Measurements from ENCODE around the gene FLOT1. TPM values are rescaled to one million over a fixed set of nuclear protein-coding genes. Genes with fewer than 3 reads are reported as not detected.

FLOT1 gene
- total RNA-seq, 1 experiment from 2014 or later, result 116 TPM

DNA sequence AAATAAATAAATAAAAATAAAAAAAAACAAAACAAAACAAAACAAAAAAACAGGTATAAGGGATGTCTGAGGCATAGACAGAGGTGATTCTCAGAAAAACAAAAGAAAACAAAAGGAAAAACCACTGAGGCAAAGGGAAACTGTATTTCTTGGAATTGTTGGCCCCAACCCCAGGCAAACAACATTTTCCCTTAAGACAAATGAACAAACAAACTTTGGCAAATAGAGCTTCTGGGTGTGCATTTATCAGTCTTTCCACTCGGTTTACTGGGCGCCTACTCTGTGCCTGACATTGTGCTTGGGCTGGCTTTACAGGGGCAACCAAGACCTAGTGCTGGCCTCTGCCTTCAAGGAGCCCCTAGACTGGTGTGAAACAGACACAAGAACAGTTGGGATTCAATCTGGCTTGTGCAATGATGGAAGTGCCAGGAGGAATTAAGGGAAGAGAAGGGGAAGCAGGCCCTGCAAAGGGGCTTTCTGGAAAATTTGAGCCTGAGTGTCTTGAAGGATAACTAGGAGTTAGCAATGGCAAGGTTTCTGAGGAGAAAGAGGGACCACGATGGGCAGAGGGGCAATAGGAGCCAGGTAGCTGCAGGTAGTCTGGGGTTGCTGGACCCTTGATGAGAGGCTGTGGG, 35.6 kb upstream of the FLOT1 start:
- no TSS peak for BruUV-seq (replicated peaks)
- Histone ChIP-seq H3K36me3 (ENCODE audit: insufficient read depth, low read length, poor library complexity, severe bottlenecking) (no peaks in the 10 kb centered on the region), H3K9me3 (ENCODE audit: low read depth, low read length, poor library complexity, severe bottlenecking) (no peaks in the 10 kb centered on the region), H3K27me3 (replicated peaks; ENCODE audit: insufficient read depth, low read depth, low read length, poor library complexity) (no peaks in the 10 kb centered on the region), H3K27ac (ENCODE audit: low read depth, low read length, poor library complexity, severe bottlenecking) (peak overlapping the region; percentile 65), H3K4me3 (ENCODE audit: low read depth, low read length, poor library complexity, severe bottlenecking) (no peak overlapping the region), H3K4me1 (ENCODE audit: insufficient read depth, low read length, poor library complexity, severe bottlenecking) (peaks cover 44% of the 10 kb centered on the region)
- intact Hi-C loops (cut with micrococcal nuclease; ENCODE audit: unreplicated experiment), result no loop called here
- ChIA-PET CTCF (no interaction called here), POLR2A (ENCODE audit: low non-redundant PET) (no interaction called here)
- TF ChIP-seq, protein P1, sequence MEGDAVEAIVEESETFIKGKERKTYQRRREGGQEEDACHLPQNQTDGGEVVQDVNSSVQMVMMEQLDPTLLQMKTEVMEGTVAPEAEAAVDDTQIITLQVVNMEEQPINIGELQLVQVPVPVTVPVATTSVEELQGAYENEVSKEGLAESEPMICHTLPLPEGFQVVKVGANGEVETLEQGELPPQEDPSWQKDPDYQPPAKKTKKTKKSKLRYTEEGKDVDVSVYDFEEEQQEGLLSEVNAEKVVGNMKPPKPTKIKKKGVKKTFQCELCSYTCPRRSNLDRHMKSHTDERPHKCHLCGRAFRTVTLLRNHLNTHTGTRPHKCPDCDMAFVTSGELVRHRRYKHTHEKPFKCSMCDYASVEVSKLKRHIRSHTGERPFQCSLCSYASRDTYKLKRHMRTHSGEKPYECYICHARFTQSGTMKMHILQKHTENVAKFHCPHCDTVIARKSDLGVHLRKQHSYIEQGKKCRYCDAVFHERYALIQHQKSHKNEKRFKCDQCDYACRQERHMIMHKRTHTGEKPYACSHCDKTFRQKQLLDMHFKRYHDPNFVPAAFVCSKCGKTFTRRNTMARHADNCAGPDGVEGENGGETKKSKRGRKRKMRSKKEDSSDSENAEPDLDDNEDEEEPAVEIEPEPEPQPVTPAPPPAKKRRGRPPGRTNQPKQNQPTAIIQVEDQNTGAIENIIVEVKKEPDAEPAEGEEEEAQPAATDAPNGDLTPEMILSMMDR (conservative IDR thresholded peaks at IDR 0.05; ENCODE audit: low read depth, low read length), result no peak
- no peak for TF ChIP-seq EZH2 (IDR thresholded peaks at IDR 0.05; ENCODE audit: borderline replicate concordance, low read depth, low read length, poor library complexity, severe bottlenecking)
- DNase-seq (ENCODE audit: low spot score), result no peak

DNA sequence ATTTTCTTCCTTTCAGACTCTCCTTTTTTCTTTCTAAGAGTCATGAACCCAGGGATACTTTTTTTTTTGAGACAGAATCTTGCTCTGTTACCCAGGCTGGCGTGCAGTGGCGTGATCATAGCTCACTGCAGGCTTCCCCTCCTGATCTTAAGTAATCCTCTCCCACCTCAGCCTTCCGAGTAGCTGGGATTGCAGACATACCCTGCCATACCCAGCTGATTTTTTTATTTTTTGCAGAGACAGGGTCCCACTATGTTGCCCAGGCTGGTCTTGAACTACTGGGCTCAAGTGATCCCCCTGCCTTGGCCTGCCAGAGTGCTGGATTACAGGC, 34.6 kb upstream of the FLOT1 start:
- no peaks in the 10 kb centered on the region for H3K36me3 ChIP-seq (ENCODE audit: insufficient read depth, low read length, poor library complexity, severe bottlenecking)
- CTCF ChIA-PET, result interaction anchor here (0.6 kb wide), 1 partner anchor 245 kb away, joined by 4 read pairs; no protein-coding TSS in a partner anchor
- POLR2A ChIA-PET (ENCODE audit: low non-redundant PET), result no interaction called here
- H3K27ac ChIP-seq (ENCODE audit: low read depth, low read length, poor library complexity, severe bottlenecking), result no peak overlapping the region
- TF ChIP-seq, protein P1 (conservative IDR thresholded peaks at IDR 0.05; ENCODE audit: low read depth, low read length), result no peak
- TF ChIP-seq EZH2 (IDR thresholded peaks at IDR 0.05; ENCODE audit: borderline replicate concordance, low read depth, low read length, poor library complexity, severe bottlenecking), result no peak
- BruUV-seq (replicated peaks), result no TSS peak
- no peak overlapping the region for H3K4me3 ChIP-seq (ENCODE audit: low read depth, low read length, poor library complexity, severe bottlenecking)
- H3K27me3 ChIP-seq (replicated peaks; ENCODE audit: insufficient read depth, low read depth, low read length, poor library complexity), result no peaks in the 10 kb centered on the region
- H3K9me3 ChIP-seq (ENCODE audit: low read depth, low read length, poor library complexity, severe bottlenecking), result no peaks in the 10 kb centered on the region
- no peak for DNase-seq (ENCODE audit: low spot score)
- intact Hi-C loops (cut with micrococcal nuclease; ENCODE audit: unreplicated experiment), result no loop called here
- H3K4me1 ChIP-seq (ENCODE audit: insufficient read depth, low read length, poor library complexity, severe bottlenecking), result peaks cover 35% of the 10 kb centered on the region

DNA sequence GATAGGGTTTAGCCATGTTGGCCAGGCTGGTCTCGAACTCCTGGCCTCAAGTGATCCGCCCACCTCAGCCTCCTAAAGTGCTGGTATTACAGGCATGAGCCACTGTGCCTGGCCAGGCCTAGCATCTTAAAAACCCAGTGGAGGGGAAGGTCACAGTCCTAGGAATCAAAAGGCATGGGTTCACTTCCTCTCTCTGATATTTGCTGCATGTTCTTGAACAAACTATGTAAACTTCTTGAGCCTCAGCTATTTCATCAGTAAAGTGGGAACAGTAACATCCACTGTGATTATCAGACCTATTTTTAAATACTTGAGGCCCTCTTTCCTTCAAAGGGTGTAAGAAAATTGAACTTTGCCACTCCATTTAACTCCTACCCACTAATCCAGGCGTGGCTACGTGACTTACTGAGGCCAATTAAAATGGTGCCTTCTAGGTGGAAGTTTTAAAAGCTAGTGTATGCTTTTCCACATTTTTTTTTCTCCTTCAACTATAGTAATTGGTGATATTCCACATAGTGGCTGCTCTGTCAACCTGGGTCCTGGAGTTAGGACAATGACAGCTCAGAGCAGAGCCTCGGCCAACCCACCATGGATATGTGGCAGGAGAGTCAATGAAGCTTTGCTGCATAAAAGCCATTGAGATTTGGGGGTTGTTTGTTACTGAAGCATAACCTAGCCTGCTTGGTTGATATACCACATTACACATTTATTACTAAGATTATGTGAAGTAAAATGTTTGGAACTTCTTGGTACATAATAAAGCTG, 34.1 kb upstream of the FLOT1 start:
- no peaks in the 10 kb centered on the region for H3K36me3 ChIP-seq (ENCODE audit: insufficient read depth, low read length, poor library complexity, severe bottlenecking)
- ChIA-PET POLR2A (ENCODE audit: low non-redundant PET) (no interaction called here), CTCF (interaction anchor here (0.6 kb wide), 1 partner anchor 244 kb away, joined by 4 read pairs; no protein-coding TSS in a partner anchor)
- H3K9me3 ChIP-seq (ENCODE audit: low read depth, low read length, poor library complexity, severe bottlenecking), result no peaks in the 10 kb centered on the region
- intact Hi-C loops (cut with micrococcal nuclease; ENCODE audit: unreplicated experiment), result no loop called here
- DNase-seq (ENCODE audit: low spot score), result no peak
- BruUV-seq (replicated peaks), result no TSS peak
- H3K4me3 ChIP-seq (ENCODE audit: low read depth, low read length, poor library complexity, severe bottlenecking), result no peak overlapping the region
- H3K27me3 ChIP-seq (replicated peaks; ENCODE audit: insufficient read depth, low read depth, low read length, poor library complexity), result no peaks in the 10 kb centered on the region
- H3K4me1 ChIP-seq (ENCODE audit: insufficient read depth, low read length, poor library complexity, severe bottlenecking), result peaks cover 32% of the 10 kb centered on the region
- TF ChIP-seq EZH2 (IDR thresholded peaks at IDR 0.05; ENCODE audit: borderline replicate concordance, low read depth, low read length, poor library complexity, severe bottlenecking), result no peak
- TF ChIP-seq, protein P1 (conservative IDR thresholded peaks at IDR 0.05; ENCODE audit: low read depth, low read length), result no peak
- H3K27ac ChIP-seq (ENCODE audit: low read depth, low read length, poor library complexity, severe bottlenecking), result no peak overlapping the region
